Measurements from ENCODE around the gene TMEM200B.

DNA sequence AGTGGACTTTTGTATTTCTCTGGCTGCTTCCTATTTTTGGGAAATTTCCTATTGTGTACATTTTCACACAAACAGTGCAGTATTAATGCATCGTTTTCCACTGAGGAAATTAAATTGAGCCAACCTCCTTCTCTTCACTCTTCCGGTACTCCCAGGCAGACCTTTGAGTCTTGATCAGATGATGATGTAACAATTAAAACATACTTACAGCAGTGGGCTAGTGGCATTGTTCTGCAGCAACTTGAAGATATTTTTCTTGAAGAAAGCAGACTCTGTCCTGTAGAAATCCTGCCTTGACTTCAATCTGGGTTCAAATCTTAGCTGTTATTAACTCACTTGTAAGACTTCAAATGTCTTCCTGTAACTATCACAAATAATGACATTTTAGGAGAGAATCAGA is 19.0 kb upstream of the TMEM200B start:
- TF ChIP-seq, protein P1, sequence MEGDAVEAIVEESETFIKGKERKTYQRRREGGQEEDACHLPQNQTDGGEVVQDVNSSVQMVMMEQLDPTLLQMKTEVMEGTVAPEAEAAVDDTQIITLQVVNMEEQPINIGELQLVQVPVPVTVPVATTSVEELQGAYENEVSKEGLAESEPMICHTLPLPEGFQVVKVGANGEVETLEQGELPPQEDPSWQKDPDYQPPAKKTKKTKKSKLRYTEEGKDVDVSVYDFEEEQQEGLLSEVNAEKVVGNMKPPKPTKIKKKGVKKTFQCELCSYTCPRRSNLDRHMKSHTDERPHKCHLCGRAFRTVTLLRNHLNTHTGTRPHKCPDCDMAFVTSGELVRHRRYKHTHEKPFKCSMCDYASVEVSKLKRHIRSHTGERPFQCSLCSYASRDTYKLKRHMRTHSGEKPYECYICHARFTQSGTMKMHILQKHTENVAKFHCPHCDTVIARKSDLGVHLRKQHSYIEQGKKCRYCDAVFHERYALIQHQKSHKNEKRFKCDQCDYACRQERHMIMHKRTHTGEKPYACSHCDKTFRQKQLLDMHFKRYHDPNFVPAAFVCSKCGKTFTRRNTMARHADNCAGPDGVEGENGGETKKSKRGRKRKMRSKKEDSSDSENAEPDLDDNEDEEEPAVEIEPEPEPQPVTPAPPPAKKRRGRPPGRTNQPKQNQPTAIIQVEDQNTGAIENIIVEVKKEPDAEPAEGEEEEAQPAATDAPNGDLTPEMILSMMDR (IDR thresholded peaks at IDR 0.05): no peak
- TF ChIP-seq EZH2 (IDR thresholded peaks at IDR 0.05; ENCODE audit: borderline replicate concordance, insufficient read depth, low read depth, low read length, poor library complexity, severe bottlenecking): no peak

Data from B cell (primary cell).